HG02642 (cell line): ENCODE measurements around the gene HMX1.

Experiments used
- ATAC-seq: cut with Tn5 transposase; IDR thresholded peaks from one replicate; pipeline ENCODE4 v1.9.1; 2021; ENCODE audit warnings: mild to moderate bottlenecking; ENCODE audit not compliant: unreplicated experiment, poor library complexity

Gene HMX1

DNA sequence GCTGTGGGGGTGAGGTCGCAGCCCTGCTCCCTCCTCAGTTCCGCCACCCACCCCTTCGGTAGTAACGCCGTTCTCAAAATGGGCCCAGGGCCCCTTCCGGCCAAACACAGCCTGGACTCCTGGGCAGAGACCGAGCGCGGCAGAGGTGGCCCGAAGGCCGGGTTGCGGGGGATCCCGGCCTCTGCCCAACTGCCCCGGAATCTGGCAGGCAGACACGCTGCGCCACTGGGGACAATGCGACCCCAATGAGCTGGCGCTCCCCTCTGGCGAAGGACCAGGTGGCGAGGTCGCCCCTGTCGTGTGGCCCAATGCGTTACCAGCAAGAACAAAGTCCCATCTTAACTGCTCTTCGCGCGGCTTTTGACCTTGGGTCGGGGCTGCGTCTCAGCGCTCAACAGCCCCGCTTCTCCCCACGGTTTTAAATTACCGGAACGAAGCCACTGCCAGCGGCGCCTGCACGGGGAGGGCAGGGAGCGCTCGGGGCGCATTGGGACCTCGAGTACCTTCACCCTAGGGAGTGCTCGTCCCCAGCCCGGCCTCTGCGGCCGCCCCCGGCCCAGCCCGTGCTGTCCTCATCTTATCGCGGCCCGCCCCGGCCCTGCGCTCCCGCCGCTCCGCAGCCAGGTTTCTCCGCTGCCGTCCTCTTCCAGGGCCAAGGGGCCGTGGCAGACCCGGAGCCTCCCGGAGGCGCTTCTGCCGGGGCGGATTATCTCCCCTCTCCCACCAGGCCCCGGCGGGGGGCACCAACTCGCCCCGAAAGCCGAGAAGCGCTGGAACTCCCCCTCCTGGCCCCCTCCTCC is 22.2 kb upstream of the HMX1 start:
- no peak for ATAC-seq

- ATAC-seq = no peak
These were observed 21.6 kb upstream of the HMX1 start for GRCh38 chr4:8893227-8893623.

GRCh38 chr4:8892556-8893226 is 21.1 kb upstream of the HMX1 start:
- no peak for ATAC-seq

GRCh38 chr4:8891646-8892555 is 20.3 kb upstream of the HMX1 start:
- no peak for ATAC-seq

DNA sequence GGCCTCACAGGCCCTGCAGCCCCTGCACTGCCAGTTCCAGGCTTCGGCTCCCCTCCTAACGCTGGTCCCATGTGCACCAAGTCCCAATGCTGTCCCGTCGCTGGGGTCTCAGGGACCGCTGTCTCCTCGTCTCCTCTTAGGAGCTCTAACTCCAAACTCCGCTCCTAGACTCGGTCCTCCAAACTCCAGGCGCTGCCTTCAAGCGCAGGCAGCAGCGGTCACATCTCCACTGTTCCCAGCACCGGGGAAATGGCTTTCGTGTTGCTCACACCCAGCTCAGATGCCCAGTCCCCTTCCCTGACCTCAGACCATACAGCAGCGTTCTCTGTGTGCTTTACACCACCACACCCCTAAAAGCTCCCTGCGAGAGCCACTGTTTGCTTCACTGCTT is 19.6 kb upstream of the HMX1 start:
- ATAC-seq = no peak

DNA sequence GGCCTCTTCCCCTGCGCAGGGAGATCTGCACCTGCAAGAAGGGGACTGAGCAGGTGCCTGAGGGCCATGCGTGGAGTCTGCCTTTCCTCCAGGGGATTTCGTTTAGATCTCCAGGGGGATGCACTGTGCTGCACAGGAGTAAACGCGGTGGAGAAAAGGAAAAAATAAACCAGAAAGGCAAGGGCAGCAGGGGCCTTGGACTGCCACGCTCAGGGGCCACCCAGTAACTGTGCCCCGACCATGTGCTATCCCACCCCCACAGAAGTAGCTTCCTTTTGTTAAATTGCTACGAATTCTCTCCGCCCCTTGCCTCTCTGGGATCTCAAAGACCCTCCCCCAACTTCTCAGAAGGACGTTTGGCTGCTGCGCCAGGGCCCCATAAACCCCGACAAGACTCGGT is 17.2 kb upstream of the HMX1 start:
- no peak for ATAC-seq

DNA sequence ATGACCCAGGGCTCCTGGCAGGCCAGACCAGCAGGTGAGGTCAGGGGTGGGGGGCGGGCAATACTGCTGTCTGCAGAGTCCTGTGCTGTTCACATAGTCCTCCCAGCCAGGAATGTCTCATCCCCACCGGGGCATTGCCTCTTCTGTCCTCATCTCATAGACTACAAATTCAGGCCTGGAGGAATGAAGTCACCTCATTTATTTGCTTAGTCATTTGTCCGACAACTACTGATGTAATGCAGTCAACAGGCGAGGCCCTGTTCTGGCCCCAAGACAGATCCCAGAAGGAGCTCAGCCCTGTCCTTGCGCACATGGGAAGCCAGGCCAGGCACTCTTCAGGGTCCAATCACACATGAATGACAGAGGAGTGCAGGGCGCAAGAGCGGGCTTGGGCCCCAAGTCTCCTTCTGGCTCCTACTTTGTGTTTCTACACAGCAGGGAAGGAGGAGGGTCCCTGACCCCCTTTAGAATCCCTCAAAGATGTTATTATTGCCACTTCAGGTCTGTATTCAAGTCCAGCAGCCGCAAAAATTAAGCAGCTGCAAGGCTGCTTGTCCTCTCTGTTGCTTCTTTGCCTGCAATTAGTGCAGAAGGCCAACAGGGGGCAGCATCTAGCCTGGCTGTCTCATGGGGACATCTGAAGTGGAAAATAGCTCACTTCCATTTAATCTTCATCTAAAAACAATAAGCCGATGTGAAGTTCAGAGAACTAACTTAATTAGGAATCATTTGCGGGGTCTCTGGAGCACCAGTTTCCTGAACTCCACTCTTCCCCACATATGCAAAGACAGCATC is 15.2 kb upstream of the HMX1 start:
- ATAC-seq = no peak

DNA sequence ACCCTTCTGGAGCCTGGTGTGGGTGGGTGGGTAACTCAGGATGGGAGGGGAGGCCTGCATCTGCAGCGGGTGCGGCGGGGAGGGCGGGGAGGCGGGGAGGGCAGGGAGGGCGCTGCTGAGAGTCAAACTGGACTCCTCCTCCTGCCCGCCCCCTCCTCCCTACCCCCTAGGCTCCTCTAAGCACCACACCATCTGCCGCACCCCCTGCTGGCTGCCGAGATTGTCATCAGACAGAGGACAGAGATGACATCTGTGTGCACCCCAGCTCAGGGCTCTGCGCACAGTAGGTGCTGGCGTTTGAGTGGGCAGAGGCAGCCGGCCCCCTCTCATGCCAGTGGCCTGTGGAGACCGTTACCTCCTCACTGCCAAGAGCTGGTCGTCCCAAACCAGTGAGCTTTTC is 10.6 kb upstream of the HMX1 start:
- no peak for ATAC-seq

GRCh38 chr4:8880851-8881250 is 9.2 kb upstream of the HMX1 start:
- no peak for ATAC-seq

GRCh38 chr4:8879574-8879973 is 7.9 kb upstream of the HMX1 start:
- no peak for ATAC-seq

DNA sequence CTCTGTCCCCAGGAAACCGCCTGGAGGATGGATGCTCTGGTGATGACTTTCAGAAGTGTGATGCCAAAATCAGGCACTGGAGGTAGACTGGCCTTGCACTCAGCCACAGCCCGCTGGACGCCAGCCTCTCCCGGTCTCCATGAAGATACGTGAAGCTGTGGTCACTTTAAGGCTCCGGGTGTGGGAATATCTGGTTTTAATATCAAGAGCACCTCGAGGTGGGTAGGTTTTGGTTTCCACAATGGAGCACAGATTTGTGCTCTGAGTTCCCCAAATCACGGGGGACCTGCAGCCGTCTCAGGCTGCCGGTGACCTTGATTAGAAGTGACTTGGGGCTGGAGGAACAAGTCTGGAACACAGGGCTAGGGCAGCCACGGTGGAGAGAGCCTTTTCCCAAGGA is 6.8 kb upstream of the HMX1 start:
- no peak for ATAC-seq

GRCh38 chr4:8877780-8878040 is 6.1 kb upstream of the HMX1 start:
- no peak for ATAC-seq

- no peak for ATAC-seq
These were observed 5.5 kb upstream of the HMX1 start for GRCh38 chr4:8876982-8877779.

DNA sequence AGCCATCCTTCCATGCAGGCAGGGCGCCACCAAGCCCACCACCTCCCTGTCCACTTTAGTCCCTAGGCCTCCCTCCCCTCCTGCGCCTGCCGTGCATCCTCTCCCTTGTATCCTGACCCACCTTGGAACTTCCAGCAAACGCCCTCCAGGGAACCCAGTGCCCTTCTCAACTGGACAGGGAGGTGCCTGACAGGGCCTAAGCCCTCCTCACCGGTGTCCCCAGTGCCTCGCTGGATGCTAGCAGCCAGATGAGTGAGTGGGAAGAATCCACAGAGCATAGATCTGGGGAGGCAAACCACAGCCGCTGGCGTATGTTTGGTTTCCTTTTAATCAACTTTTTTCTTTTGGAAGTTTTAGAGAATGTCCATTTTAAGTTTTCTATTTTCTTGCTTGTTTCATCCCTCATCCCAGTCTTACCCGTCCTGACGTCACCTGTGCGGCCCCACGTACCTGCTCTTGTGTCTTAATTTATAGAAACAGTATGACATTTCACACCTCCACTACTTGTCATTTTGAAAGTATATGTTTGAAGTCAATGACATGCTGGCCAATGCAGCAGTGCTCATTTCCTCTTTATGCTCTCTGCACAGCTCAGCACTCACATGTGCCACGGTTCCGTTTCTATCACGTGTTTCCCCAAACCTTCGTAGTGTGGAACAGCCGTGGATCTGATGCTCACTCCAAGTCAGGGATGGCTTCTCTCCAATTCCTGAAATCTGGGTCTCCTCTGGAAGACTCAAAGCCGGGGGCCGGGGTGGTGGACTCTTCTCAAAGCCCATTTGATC is 3.4 kb upstream of the HMX1 start:
- no peak for ATAC-seq

DNA sequence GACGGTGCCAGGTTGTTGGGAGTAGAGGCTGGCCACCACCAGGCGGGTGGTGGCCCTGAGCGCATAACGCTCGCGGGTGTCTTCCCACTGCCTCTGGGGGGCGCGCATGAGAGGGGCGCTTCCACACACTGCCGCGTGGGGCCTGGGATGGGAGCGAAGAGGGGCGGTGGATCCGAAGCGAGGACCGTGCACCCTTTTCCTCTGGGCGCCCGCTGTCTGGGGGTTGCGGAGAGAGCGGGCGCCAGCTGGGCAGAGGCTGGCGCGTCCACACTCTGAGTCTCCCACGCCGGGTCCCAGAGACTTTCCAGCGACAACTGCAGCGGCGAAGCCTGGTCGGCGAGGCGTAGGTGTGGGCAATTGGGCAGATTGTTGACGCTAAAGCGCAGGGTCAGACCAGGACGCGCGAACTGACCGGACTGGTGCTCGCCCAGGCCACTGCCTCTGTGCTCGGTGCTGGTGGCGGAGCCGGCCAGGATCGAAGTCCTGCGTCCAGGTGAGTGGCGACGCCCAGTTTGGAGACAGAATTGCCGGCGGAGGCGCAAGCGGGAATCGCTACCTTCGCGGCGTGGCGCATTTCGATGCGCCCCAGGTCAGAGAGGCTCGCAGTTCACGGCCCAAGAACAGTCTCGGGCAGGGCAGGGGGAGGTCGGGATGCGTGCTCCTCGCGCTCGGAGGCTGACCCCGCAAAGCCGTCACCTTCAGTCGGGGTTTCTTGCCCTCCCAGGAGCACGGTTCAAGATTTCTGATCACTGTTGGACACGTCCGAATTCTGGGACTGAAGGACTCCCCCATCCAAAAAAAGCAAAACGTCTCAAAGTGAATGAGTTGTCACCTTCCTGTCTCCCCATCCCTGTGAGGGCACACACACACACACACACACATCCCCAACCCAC is 2.6 kb upstream of the HMX1 start:
- no peak for ATAC-seq

DNA sequence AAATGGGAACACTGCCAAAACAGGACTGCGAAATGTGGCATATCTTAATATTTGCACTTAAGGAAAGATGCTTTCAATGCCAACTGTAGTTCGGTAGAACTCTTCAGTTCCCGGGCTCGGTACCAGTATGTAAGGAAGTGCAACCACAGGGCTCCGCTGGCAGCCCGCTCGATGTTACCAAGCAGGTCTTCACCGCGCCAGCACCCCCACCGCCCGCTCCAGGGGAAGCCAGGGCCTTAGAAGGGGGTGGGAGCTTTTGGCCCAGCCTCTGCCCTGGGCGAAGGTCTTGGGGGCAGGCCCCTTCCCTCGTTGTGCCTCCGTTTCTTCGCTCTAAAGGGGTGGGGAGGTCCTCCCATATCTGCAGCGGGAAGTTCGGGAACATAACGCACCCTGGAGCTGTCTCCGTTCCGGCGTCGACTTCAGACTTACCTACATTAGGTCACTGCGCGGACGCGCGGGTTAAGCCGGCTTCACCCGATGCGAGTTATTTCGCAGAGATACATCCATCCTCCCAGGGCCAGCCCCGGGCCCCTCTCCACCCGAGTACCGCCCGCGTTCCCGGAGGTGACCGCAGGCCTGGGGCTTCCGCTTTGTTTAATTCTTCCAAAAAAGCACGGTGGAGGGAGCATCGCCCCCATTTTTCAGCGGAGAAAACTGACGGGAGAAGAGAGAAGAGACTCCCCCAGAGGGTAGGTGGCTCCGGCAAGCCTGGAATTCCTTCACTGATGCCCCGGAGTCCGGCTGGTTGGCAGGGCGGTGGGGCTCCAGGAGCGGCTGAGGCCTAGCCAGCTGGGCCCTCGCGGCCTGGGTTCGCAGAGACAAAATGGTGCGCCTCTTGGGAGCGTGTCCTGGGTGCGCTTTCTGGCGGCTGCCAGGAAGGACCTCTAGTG is 1.0 kb upstream of the HMX1 start:
- no peak for ATAC-seq
